Measurements from ENCODE around the gene TKTL1.
"Not testable (repeated sequence)": the region's sequence is repeated elsewhere in the genome, so short reads cannot be mapped to it uniquely, and the experiment has no call there.

TKTL1 gene, protein sequence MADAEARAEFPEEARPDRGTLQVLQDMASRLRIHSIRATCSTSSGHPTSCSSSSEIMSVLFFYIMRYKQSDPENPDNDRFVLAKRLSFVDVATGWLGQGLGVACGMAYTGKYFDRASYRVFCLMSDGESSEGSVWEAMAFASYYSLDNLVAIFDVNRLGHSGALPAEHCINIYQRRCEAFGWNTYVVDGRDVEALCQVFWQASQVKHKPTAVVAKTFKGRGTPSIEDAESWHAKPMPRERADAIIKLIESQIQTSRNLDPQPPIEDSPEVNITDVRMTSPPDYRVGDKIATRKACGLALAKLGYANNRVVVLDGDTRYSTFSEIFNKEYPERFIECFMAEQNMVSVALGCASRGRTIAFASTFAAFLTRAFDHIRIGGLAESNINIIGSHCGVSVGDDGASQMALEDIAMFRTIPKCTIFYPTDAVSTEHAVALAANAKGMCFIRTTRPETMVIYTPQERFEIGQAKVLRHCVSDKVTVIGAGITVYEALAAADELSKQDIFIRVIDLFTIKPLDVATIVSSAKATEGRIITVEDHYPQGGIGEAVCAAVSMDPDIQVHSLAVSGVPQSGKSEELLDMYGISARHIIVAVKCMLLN

DNA sequence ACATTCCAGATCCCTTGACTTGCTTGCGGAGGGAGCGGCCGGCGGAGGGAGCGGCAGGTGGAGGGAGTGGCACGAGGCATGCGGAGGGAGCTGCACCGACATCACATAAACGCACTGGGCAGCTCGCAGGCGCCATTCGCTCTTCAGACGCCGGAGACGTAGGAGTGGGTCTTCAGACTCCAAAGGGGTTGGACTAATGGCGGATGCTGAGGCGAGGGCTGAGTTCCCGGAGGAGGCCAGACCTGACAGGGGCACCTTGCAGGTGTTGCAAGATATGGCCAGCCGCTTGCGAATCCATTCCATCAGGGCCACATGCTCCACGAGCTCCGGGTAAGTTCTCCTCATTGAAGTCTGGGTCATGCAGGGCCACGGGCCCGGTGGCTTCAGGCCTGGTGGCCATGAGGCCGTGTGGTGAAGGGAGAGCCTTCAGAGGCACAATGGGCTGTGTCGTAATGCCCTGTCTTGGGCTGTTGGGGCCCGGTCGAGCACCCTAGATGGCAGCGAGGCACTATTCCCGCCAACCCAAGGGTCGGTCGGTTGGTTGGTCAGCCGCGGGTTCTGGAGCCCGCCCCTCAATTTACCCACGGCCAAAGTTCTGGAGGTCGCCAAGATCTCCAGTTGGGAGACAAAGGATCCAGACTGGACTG lies at the start of gene TKTL1:
Gene TKTL1, plus strand, starts transcription at position 132 of the 647 bp plus-strand sequence. Its CDS starts 65 bp downstream, at position 197.
- DNase-seq = no peak

DNA sequence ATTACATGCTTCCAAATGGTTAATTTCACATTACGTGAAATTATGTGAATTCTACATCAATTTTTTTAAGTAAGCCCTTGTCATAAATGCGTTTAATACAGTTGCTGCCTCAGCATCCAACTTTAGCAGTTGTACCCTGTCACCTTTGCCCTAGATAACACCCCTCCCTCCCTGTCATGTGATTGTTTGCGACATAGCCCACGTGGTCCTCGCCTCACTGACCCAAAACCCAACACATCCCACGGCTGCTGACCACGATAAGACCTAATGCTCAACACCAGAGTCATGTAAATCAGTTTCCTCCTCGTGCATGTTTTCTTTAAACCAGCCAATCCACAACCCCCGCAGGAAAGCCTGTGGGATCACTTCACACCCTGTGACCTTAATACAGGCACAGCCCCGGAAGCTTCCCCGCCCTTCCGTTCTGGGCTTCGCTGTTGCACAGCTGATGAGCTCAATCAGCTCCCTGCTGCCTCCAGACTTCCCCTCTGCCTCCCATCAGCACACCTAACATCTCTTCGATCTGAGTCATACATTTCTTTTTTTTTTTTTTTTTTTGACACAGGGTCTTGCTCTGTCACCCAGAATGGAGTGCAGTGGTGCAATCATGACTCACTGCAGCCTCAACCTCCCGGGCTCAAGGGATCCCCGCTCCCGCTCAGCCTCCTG lies 48.1 kb upstream of the TKTL1 start:
- DNase-seq = not testable (repeated sequence)

DNA sequence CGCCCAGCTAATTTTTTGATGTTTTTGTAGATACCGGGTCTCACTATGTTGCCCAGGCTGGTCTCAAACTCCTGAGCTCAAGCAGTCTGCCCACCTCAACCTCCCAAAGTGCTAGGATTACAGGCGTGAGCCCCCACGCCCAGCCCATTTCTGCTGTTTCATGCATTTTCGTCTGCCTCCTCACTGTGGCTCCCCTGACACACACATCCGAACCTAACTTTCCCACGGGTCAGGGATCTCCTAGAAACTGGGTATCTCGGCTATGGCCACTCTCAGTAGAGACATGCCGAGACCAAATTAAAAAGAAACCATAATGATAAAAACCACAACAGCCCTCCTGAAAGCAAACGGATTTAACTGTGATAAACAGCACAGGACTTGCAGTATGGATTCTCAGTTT lies 47.5 kb upstream of the TKTL1 start:
- not testable (repeated sequence) for DNase-seq

DNA sequence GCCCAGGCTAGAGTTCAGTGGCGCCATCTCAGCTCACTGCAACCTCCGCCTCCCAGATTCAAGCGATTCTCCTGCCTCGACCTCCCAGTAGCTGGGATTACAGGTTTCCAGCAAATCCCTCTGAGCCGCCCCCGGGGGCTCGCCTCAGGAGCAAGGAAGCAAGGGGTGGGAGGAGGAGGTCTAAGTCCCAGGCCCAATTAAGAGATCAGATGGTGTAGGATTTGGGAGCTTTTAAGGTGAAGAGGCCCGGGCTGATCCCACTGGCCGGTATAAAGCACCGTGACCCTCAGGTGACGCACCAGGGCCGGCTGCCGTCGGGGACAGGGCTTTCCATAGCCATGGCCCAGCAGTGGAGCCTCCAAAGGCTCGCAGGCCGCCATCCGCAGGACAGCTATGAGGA lies 38.3 kb upstream of the TKTL1 start, which contains the start of gene OPN1MW3:
Gene OPN1MW3, plus strand, starts transcription at position 301 of the 400 bp plus-strand sequence. Its CDS starts 38 bp downstream, at position 339.
- DNase-seq = not testable (repeated sequence)

DNA sequence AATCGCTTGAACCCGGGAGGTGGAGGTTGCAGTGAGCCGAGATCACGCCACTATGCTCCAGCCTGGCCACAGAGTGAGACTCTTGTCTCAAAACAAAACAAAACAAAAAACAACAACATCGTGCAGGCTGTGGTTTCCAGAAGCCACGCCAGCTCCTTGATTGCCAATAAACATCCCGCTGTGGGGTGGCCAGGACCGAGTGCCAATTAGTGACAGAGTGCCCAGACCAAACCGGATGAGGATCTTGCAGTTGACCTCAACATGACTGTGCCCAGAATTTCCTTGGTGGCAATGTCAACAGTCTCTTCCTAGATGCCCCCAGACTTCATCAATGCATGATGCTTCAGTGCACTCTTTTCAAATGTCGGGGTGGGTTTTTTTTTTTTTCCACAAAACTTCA lies 36.9 kb upstream of the TKTL1 start:
- not testable (repeated sequence) for DNase-seq

DNA sequence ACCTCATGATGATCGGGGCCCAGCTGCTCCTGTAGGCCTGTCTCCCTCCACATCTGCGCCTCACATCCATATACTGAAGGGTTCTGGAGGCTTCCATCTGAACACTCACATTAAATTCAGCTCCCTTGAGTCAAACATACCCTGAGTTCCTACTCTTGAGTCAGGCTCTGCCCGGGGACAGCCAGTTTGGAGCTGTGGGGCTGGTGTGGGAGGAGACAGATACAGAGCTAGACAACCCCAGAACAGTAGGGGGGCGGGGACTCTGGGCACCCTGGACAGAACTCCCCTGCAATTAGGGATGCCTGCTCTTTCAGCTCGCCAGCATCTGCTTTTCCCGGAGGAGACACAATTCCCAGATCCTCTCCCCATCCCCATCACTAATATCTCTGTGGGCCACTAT lies 32.5 kb upstream of the TKTL1 start:
- not testable (repeated sequence) for DNase-seq

DNA sequence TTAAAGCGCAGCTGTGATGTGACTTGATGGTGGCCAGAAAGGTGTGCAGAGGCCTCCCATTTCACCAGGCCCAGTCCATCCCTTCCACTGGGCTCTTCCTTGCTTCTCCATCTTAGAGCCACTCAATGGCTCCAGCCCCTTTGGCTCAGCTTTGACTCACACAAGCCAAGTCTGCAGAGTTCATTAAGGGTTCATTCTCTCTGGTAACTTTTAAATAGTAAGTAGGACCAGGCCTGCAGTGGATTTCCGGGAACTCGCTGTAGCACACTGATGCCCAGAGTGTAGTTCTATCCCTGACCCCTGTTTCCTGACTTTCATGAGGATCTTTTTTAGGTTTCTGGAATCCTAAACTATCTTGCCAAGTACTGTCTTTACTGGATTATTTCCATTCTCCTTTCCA lies 26.4 kb upstream of the TKTL1 start:
- DNase-seq = not testable (repeated sequence)

DNA sequence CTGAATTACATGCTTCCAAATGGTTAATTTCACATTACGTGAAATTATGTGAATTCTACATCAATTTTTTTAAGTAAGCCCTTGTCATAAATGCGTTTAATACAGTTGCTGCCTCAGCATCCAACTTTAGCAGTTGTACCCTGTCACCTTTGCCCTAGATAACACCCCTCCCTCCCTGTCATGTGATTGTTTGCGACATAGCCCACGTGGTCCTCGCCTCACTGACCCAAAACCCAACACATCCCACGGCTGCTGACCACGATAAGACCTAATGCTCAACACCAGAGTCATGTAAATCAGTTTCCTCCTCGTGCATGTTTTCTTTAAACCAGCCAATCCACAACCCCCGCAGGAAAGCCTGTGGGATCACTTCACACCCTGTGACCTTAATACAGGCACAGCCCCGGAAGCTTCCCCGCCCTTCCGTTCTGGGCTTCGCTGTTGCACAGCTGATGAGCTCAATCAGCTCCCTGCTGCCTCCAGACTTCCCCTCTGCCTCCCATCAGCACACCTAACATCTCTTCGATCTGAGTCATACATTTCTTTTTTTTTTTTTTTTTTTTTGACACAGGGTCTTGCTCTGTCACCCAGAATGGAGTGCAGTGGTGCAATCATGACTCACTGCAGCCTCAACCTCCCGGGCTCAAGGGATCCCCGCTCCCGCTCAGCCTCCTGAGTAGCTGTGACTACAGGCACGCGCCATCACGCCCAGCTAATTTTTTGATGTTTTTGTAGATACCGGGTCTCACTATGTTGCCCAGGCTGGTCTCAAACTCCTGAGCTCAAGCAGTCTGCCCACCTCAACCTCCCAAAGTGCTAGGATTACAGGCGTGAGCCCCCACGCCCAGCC lies 10.9 kb upstream of the TKTL1 start:
- not testable (repeated sequence) for DNase-seq

DNA sequence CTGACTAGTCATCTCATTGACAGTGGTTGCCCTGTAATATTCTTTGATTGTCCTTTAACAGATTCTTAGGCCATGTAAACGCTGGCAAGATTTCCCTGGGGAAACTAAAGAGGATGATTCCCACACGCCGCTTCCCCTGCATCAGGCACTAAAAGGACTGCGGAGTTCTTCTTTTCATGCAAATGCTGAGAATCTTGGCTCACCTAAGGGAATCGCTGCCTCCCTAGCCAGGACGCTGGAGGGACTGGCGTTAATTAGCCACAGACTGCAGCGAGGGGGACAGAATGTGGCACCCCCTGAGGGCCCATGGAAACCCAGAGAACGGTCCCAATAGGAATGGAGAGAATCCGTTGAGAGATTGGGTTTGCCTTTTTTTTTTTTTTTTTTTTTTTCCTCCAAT lies 9.2 kb upstream of the TKTL1 start:
- DNase-seq = not testable (repeated sequence)

DNA sequence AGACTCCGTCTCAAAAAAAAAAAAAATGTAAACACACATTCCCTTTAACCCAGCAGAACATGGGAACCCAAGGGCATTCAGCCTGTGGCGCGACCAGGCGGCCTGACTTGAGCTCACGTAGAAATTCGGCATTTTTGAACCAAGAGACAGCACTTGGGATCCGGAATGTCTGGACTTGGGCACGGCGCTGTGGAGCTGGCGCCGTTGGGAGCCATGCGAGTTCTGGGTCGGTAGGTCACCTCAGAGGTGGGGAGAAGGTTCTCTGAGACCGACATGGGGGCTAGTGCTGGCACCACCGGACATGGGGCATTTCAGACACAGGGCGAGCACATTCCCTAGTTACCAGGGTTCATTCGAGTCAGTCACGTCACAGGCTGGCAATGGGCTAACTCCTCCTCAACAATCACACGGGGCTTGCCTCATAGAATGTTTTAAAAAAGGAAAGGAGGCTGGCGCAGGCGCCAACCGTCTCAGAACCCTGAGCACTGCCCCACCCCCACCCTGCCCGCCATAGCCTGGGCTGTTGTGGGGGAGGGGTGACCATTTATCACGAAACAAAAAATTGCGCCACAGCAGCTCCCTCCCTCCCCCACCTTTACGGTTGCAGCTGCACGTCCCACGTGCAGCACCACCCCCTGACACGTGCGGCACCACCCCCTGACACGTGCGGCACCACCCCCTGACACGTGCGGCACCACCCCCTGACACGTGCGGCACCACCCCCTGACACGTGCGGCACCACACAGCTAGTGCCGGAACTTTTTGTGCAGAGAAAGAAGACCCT lies 612 bp upstream of the TKTL1 start, which contains the start of gene TEX28:
Gene TEX28, minus strand, starts transcription at position 334 of the 784 bp plus-strand sequence. CDS start 3,007 bp downstream, outside the sequence.
- no peak for DNase-seq

DNA sequence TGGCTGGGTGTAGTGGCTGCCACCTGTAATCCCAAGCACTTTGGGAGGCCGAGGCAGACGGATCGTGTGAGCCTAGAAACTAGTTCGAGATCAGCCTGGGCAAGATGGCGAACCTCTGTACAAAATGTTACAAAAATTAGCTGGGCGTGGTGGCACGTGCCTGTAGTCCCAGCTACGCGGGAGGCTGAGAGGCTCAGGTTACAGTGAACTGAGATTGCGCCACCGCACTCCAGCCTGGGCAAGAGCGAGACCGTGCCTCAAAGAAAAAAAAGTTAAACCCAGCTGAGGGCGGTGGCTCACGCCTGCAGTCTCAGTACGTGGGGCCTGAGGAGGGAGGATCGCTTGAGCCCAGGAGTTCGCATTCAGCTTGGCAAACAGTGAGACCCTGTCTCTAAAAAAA lies 1.1 kb downstream of the TKTL1 start:
- no peak for DNase-seq

DNA sequence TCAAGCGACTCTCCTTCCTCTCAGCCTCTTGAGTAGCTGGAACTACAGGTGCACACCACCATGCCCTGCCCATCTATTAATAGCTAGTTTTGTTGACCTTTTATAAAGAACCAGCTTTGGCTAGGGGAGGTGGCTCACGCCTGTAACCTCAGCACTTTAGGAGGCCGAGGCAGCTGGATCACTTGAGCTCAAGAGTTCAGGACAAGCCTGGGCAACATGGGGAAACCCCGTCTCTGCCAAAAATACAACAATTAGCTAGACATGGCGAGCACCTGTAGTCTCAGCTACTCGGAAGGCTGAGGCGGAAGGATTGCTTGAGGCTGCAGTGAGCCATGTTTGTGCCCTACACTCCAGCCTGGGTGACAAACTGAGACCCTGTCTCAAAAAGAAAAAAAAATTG lies 2.7 kb downstream of the TKTL1 start:
- no peak for DNase-seq

DNA sequence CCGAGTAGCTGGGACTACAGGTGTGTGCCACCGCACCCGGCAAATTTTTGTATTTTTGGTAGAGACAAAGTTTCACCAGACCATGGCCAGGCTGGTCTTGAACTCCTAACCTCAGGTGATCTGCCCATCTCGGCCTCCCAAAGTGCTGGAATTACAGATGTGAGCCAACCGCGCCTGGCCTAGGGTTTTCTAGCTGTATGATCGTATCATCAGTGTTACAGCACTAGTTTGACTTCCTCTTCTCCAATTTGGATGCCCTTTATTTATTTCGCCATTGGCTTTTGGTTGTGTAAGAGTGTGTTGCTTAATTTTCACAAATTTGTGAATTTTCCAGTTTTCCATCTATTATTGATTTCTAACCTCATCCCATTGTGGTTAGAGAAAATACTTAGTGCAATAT lies 5.2 kb downstream of the TKTL1 start:
- no peak for DNase-seq

DNA sequence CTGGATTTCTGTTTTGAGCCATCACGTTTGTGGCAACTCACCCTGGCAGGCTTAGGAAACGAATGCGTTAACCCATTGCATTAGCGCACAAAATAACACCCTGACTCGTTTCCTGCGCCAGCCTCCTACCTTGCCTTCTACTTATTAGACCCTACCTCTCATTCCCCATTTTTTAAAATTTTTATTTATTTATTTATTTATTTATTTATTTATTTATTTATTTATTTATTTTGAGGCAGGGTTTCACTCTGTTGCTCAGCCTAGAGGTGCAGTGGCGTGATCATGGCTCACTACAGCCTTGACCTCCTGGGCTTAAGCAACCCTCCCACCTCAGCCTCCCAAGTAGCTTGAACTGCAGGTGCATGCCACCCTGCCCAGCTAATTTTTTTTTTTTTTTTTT lies 7.4 kb downstream of the TKTL1 start:
- DNase-seq = not testable (repeated sequence)

DNA sequence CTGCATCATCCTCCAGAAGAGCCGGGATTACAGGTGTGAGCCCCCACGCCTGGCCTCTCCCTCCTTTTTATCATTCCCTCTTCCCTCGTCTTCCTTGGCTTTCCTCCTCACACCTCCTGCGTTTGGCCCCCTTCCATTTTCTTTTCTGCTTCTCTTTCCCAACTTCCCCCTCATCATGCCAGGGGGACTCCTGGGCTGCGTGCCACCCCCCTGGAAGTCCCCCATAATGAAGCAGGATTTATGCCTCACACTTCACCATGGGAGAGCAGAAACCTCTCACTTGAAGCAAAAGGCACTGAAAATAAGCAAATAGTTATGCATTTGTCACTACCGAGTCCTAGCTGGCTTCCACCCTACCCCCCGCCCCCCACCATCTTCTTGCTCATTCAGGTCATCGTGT lies 7.9 kb downstream of the TKTL1 start:
- no peak for DNase-seq

DNA sequence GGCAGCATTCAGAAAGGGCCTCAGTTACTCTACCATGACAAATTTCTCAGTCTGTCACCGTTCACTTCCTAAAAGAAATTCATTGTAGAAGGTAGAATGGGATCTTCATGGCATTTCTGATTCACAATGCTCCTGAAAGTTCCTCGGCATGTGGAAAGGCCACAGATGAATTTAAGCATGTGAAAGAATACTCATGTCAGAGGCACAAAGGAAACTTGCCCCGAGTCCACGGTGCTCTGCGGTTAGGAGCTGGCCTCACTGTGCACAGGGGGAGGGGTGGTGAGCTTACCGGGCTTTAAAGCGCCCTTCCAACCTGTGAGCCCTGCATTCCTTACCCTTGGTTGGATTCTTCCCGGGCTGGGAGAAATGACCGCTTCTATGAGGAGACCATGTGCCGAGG lies 9.3 kb downstream of the TKTL1 start:
- DNase-seq = no peak

DNA sequence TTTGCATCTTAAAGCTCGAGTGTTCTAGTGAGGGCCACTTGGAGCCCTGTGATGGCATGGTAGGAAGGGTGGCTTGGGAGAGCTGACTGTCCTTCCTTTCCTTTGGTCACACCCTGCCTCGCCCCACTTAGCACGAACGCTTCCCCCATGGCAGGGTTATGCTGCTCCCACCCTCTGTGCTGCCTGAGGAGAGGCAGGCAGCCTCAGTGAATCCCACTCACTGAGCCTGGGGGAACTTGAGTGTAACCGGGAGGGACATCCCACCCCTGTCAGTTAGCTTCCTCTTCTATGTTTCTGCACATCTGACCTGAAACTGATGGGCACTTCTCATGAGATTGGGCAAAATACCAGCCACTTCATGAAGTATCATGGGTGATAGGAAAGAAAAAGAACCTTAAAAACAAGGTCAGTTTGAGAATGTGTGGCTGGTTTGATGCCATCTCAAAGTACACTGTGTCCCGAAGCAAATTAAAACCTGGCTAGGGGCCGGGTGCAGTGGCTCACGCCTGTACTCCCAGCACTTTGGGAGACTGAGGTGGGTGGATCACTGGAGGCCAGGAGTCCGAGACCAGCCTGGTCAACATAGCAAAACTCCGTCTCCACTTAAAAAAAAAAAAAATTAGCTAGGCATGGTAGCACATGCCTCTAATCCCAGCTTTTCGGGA lies 10.1 kb downstream of the TKTL1 start:
- no peak for DNase-seq

DNA sequence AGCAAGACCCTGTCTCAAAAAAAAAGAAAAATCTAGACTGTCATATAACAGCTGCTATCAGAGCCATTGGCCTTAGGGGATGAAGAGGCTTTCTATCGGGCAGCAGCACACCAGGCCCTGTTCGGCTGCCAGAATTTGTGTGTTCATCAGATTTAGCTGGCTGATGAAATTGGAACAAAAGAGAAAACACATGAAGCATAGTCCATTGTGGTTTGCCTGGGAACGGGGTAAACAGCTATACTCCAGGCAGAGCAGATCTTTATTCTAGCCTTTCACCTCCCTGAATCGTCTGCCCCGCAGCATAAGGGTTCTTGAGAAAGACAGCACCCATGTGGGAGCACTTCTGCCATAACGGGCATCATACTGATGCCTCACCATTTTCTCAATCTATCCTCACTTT lies 11.6 kb downstream of the TKTL1 start:
- no peak for DNase-seq

DNA sequence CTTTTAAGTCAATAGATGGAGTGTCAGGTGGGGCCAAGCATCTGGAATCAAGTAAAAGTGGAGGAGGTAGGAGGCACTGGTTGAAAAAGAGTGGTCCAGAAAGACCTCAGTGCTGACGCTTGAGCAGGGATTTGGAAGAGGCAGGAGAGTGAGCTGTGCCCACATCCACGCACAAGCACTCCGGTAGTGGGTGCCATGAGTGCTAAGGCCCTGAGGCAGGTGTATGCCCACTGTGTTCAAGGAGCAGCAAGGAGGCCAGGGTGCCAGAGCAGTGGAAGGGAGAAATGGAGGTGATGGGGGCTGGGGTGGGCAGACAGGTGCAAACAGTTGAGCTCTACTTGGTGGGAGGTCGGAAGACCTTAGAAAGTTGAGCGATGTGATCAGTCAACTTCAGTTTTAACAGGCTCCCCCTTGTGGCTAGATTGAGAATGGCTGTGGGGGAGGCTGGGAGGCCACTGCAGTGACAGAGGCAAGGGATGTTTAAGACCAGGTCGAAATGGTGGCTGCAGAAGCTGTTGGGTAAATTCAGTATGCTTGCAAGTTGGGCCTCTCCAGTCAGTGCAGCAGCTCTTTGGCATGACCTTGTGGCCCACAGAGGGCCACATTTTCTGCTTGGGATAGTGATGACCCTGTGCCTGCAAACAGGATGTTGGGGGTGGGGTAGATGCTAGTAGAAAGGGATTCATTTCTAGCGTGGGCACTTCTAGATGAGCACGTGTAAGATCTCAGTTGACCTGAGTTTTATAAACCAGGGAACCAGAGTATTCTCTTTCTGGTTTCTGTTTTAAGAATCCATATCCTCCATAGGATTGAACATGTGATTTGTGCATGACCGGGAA lies 12.7 kb downstream of the TKTL1 start:
- DNase-seq = peak; percentile 84 to 86
